Smooth muscle cell of the coronary artery (primary cell): ENCODE data around the gene PTPN9. TPM values are rescaled to one million over a fixed set of nuclear protein-coding genes. Genes with fewer than 3 reads are reported as not detected.

ENCODE experiments used
- total RNA-seq: library from RNA; depleted of rRNA; stranded (reverse); fragments of >200 nt; gene quantifications from 2 replicates; pipeline ENCODE4 v1.2.3, GENCODE V29; 2014; ENCODE audit warnings: low replicate concordance

The PTPN9 gene
- total RNA-seq: 11.6 and 21.7 TPM in 2 replicates

DNA sequence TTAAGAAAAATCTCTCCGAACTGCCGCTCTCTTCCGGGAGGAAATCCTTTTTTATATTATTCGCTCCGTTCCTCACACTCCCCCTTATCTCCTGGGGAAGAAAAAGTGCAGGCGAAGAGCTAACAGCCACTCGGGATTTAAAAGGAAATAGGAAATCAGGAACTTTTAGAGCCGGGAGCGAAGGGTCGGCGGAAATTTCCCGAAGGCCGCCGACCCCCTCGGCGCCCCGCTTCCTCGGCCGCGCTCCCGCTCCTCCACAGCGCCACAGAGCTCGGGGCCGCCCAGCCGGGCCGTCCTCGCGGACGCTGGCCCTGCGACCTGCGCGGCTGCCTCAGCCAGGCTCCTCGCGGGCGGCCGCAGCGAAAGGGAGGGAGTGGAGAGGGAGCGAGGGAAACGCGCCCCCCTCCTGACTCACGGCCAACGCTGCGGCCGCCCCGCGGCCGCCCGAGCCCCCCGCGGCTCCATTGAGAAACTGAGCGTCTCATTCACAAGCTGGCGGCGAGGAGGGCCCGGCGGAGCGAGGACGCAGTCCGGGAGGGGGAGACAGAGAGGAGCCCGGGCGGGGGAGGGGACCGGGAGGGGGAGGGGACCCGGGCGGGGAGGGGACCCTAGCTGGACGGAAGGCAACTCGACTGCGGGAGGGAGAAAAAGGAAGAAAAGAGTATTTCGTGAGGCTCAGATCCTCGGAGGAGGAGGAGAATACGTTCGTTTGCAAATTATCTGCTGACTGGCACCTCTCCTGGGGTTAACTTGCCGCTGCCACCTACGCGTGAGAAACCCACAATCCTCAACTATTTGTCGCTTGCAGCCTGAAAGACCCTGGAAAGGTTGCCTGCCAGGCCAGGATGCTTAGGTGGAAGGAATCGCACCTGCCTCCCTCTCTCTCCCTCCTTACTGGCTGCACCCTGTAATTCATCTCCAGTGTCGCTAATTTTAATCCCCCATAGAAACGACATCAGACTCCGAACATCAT lies at the start of gene PTPN9:
TSS of gene PTPN9 (minus strand) at position 368 of the 973 bp plus-strand sequence. CDS start 539 bp downstream, outside the sequence.

GRCh38 chr15:75625542-75626347 lies 46.6 kb upstream of the PTPN9 start, which contains the start of gene SNUPN:
TSS of gene SNUPN (minus strand) at chr15:75625725. CDS start at chr15:75621051, 4,674 bp downstream.

DNA sequence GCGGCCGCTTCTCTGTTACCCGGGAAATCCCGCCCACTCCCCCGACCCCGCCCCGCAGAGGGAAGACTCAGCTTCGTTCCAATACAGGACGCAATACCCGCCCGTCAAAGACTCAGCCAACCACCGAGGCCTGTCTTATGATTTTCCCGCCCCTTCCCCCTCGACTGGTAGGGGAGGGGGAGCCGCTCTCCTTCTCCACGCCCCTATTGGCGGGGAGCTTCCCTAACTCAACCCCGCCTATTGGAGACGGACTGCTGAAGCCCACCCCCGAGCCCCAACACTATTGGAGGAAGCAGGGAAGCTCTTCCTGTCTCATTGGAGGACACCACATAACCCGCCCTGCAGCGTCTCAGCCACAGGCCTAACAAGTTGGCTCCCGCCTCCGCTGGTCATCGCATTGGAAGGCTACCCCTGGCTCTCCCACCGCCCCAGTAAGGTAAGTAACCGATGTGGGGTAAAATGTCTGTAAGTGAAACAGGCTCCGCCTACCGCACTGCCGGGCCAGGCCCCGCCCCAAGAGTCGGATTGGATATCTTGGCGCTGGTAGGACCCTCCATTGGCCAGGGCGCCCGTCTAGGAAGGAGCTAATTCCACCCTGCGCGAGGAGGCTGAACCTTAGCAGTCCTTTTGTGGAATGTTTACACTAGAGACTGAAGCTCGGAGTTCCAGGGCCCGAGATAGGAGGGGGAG lies 127.3 kb downstream of the PTPN9 start, which contains the start of gene SIN3A:
TSS of gene SIN3A (minus strand) at position 17 of the 690 bp plus-strand sequence. CDS start 21,315 bp downstream, outside the sequence.

Other genes starting within 250 kb of the PTPN9 start
- 26.2 and 95.3 TPM in 2 replicates for gene COMMD4, start 243.3 kb downstream of the PTPN9 start, total RNA-seq
- gene NEIL1, start 232.3 kb downstream of the PTPN9 start, total RNA-seq: 2.8 and 8.8 TPM in 2 replicates
- gene MAN2C1, start 210.7 kb downstream of the PTPN9 start, total RNA-seq: 77.7 and 81.8 TPM in 2 replicates
- gene SIN3A, start 127.6 kb downstream of the PTPN9 start, total RNA-seq: 17.3 and 45.0 TPM in 2 replicates
- gene SNUPN, start 46.4 kb upstream of the PTPN9 start, total RNA-seq: 21.7 and 27.1 TPM in 2 replicates
- 63.3 and 110 TPM in 2 replicates for gene IMP3, start 60.9 kb upstream of the PTPN9 start, total RNA-seq
- 11.1 and 23.4 TPM in 2 replicates for gene SNX33, start 68.6 kb upstream of the PTPN9 start, total RNA-seq
- 12.5 and 13.8 TPM in 2 replicates for gene CSPG4, start 133.5 kb upstream of the PTPN9 start, total RNA-seq